HG03342 (cell line): ENCODE measurements around the gene NDST3.
"Not testable (repeated sequence)": the region's sequence is repeated elsewhere in the genome, so short reads cannot be mapped to it uniquely, and the experiment has no call there.

Experiments
- ATAC-seq: cut with Tn5 transposase; IDR thresholded peaks from one replicate; pipeline ENCODE4 v1.9.1; 2021; ENCODE audit warnings: mild to moderate bottlenecking, moderate library complexity; ENCODE audit not compliant: unreplicated experiment

NDST3 gene

DNA sequence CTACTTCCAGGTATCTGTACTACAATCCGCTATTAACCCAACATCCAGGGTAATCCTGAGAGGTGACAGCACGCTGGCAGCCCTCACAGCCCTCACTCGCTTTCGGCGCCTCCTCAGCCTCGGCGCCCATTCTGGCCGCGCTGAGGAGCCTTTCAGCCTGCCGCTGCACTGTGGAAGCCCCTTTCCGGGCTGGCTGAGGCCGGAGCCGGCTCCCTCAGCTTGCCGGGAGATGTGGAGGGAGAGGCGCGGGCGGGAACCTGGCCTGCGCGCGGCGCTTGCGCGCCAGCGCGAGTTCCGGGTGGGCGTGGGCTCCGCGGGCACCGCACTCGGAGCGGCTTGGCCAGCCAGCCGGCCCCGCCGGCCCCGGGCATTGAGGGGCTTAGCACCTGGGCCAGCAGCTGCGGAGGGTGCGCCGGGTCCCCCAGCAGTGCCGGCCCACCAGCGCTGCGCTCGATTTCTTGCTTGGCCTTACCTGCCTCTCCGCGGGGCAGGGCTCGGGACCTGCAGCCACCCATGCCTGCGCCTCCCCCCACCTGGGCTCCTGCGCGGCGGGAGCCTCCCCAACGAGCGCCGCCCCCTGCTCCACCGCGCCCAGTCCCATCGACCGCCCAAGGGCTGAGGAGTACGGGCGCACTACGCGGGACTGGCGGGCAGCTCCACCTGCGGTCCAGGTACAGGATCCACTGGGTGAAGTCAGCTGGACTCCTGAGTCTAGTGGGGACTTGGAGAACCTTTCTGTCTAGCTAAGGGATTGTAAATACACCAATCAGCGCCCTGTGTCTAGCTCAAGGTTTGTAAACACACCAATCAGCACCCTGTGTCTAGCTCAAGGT lies 231.2 kb downstream of the NDST3 start:
- ATAC-seq, result no peak

DNA sequence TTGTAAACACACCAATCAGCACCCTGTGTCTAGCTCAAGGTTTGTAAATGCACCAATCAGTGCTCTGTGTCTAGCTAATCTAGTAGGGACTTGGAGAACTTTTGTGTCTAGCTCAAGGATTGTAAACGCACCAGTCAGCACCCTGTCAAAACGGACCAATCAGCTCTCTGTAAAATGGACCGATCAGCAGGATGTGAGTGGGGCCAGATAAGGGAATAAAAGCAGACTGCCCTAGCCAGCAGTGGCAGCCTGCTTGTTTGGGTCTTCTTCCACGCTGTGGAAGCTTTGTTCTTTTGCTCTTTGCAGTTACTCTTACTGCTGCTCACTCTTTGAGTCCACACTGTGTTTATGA lies 231.8 kb downstream of the NDST3 start:
- ATAC-seq, result not testable (repeated sequence)

DNA sequence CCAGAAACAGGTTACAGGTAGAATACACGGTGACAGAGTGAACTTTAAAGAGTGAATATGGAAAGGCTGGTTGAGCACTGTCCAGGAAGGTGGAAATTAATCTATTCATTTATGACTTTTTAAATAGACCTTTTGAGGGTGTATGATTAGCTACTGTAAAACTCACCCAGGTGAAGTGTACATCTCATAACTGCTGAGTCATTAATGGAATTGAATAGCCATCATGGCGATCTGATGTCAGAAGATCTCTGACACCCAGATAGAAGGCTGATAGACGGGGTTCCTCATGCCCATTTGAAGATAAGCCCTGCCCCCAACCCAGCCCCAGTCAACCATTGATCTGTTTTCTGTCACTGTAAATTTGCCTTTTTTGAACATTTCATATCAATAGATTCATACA lies 234.5 kb downstream of the NDST3 start:
- ATAC-seq, result no peak

DNA sequence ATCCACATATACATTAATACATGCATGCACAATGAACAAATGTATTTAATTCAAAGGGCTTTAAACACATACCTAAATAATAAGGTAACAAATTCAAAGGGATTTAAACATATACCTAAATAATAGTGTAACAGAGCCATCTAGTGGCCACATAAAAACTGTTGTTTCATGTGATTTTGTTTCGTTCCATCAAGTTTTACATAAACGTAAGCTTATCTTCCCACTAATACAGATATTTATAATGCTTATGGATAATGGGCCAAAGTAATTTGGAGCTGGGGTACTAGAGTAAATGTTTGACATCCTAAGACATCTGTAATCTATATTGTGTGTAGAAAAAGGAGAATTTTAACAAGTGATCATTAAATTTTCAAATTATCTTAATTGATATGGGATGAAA lies 236.2 kb downstream of the NDST3 start:
- peak; percentile 58 for ATAC-seq

DNA sequence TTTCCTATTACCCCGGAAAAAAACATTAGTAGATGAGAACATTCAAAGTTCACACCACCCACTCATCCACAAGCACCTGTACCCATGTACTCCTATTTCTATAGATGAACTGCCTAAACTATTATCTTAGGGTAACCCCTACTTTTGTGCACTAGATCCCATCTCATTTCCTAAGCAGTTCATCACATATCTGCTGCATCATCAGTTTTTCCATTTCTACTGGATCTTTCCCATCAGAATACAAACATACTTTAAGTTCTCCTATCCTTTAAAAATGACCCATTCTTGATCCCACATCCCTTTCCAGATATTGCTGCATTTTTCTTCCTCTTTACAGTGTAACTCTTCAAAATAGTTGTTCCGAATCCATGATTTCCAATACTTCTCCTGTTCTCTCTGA lies 237.5 kb downstream of the NDST3 start:
- ATAC-seq, result no peak

DNA sequence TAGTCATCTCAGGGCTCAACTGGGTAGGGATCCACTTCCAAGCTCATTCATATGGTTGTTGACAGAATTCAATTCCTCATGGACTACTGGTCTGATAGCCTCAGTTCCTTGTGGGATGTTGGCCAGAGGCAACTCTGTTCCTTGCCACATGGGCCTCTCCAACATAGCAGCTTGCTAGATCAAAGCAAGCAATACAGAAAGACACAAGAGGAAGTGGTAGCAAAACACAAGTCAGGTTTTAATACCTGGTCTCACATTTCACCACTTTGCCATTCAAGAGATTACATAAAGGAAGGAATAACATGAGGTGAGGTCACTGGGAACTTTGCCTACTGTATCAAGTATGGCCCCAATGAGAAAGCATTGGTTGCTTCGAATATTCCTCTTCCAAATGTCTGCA lies 239.4 kb downstream of the NDST3 start:
- ATAC-seq, result no peak

DNA sequence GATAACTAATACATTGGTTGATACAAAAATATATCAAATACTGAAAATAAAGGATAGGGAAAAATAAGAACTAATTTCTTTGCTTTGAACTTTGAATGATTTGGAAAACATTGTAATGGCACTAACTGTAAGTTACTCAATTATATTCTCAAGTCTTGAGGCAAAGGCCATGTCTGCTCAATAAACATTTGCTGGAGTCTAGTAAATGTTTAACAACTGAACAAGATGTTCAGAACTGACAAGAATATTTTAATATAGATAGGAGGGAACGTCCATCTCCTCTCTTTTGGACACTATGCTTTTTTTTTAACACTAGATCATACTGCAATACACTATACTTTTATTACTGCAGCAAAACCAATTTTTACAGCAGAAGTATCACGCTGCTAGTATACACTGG lies 242.3 kb downstream of the NDST3 start:
- ATAC-seq, result no peak

DNA sequence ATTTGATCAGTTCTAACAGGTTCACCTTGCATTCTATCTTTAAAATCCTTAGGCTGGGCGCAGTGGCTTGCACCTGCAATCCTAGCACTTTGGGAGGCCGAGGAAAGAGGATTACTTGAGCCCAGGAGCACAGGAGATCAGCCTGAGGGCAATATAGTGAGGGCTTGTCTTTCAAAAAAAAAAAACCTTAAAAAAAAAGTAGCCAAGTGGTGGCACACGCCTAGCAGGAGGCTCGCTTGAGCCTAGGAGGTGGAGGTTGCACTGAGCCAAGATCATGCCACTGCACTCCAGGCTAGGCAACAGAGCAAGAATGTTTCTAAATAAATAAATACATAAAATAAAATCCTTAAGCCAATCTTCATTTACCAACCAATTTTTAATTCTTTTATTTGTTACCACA lies 243.0 kb downstream of the NDST3 start:
- no peak for ATAC-seq

DNA sequence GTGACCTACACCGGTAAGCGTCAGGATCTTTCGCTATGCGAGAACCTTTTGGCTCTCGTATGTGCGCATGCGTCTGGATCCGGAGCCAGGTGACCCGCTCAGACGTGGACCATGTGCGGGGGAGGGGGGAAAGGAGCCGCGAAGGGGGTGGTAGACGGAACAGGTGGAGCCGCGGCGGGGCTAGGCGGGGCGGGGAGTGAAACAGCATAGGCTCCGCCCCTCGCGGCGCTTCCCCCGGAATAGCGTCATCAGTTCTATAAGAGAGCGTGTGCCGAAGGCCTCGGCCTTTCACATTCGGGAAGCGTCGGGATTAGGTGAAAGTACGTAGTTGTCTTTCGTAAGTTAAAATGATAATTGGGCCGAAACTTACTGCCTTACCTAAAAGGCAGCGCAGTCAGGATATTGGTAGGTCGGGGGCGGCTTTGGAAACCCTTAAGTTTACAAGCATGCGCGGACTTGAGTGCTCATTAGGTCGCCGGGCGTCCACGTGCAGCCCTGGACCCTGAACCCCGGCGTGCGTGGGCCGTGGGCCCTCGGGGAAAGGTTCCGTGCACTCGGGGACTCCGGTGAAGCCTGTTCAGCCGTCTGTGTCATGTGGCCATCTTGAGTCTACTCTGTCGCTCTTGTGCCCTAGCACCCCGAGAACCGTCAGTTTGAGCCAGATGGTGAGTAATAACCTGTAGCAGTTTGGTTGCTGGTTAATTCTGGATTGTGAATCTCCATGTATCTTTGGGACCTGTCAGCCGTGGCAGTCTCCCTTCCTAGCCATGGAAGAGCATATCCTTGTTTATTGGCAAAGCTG lies 244.4 kb downstream of the NDST3 start:
- peak; percentile 90 for ATAC-seq

DNA sequence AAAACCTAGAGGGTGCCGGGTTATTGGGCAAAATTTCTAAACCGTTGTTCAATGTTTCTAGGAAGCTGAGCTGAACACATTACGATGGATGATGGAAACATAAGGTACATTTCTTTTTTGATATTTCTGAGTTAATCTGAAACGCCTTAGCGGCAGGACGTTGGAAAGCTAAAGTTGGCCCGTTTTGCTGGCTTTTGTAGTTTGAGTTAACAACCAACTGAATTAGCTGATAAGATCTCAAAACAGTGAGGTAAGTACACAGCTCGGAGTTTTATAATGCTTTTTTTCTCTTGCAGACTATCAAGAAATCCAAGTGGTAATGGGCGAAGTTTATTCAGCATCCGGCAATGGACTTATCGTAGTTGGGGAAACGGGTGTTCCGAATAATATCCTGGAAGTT lies 245.0 kb downstream of the NDST3 start:
- ATAC-seq, result no peak

DNA sequence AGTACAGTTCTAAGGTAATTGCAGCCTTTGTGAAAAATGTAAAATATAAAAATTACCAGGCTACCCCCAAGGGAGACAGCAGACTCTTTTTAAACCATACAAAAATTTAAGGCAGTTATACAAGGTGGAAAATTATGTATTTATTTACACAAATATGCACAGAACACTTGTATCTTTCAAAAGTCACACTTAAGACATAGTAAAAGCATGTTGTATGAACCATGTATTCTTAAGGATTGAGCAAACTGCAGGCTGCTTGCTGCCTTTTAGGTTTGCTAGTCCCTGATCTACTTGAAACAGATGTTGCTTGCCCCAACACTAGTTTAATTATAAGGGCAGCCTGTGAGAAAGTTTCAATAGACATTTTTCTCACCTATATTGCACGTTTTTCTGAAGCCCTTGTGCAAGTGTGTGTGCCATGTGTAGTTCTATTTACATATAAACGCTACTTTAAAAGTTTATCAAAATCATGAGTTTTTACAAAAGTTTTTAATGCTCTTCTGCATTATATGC lies 245.7 kb downstream of the NDST3 start:
- ATAC-seq, result no peak

DNA sequence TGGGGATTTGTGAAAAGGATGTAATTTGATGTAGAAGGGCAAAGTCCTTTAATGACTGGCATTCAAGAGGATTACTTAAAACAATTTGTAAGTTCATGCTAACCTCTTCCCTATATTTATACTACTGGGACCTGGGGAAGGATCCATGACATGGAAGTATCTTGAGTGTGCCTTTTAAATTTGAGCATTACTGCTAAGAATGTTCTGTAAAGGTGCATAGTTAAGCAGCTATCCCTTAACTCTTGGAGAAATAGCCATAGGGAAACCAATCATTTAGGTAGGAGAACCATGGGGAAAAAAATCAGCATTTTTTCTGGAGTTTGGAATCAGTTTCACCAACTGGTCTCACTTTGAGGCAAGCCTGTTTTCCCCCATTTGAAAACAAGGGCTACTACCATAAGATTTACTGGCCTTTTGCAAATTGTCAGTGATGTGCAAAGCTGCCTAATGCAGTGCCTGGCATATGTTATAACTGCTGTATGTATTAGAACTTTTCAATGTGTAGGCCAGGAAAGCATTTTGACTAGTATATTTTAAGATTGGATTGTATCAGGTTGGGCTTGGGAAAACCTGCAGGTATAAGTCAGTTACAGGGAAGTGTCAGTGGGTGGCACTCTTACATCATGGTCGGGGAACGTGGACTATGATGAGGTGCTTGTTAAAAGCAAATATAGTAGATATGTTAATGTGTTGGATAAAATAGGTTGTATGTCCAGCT lies 246.4 kb downstream of the NDST3 start:
- peak; percentile 22 for ATAC-seq

DNA sequence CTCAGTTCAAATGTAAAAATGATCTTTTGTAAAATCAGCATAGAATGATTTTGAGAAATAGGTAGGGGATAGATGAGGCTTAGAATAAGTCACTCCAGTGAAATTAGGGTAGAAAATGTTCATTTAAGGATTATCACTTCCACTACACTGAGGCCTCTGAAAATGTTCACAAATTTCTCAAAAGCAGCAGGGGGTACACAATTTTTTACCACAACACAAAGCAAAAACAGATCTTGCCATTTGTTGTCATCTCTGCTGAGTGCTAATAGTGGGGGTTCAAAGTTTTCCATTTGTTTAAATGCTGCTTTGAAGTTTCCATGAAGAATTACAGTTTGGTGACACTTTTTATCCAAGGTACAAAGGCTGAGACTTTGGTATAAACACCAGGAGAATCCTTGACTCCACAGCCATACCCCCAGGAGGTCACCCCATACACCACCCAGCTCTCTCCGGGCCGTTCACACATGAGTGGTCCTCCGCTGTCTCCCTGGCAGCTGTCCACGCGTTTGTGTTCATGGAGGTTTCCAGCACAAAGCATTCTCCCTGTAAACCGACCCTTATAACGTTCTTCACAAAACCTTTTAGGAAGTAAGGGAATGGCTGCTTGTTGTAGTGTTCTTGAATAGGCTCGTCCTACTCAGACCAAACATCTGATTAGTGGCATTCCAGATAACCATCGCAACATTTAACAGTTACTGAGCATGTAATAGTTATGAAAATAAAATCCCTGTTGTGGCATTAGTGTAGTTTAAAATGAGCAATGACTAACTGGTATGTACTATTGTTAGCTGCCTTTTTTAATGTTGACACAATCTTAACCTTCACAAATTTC lies 247.5 kb downstream of the NDST3 start:
- ATAC-seq, result no peak

DNA sequence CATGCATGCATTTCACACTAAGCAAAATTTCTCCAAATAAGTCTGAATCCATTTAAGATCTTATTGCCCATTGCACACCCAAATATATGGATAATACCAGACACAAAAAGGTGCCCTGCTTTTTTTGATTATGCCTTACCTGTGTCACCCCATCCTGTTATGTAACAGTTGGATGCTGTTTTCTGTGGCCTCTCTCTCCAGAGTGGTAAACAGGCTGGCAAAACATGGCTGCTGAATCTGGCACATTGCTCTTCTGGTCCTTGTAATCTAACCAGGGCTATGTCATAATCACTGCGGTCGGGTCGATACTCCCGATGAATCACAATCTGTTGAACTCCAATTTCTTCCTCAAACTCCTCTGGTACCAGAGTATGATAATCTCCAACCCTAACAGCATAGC lies 248.4 kb downstream of the NDST3 start:
- no peak for ATAC-seq

DNA sequence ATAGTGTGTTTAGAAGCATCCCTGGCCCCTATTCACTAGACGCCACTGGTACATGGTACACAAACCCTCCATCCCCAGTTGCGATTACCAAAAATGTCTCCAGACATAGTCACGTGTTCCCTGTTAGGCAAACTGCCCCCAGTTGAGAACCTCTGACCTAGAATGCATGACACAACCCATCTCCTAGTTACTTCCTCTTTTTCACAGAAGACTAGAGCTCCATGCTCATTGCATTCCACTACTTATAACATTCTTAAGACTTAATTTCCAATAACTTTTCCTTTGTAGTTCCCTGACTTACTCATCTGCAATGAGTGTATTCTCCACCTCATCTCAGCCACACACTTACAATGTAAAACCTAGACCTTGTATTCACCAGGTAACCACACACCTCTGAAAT lies 249.9 kb downstream of the NDST3 start:
- peak; percentile 73 for ATAC-seq

DNA sequence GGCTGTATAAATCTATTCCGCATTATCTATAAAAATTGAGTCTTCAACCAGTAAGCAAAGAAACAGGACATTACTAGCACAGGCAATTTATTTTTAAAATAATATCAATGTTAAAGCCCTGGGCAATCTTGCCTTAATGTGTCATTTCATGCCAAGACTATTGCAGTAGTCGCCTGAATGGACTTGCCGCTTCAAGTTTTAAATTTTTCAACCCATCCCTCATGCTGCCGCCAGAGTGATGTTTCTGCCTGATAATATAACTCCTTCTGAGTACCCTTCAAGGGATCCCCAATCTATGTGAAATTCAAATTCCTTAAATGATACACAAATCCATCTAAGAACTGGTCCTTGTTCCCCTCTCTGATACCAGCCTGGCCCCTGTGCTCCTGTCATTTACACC lies 251.6 kb downstream of the NDST3 start:
- no peak for ATAC-seq

DNA sequence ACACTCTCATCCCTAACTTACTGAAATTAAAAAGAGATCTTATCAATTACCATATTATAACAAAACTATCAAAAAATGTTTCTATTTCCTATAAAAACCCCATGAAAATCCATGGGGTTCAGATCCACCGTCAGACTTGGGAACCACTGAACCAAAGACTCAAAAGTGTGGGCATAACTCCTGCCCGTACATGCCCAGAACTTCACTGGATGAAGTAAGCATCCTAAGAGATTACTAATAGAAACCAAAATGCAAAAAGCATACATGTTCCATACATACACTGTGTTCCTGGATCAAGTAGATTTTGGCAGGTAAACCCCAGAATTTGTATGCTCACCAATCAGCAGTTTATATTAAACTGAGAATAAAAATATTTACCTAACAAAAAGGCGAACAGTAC lies 252.4 kb downstream of the NDST3 start:
- ATAC-seq, result no peak

DNA sequence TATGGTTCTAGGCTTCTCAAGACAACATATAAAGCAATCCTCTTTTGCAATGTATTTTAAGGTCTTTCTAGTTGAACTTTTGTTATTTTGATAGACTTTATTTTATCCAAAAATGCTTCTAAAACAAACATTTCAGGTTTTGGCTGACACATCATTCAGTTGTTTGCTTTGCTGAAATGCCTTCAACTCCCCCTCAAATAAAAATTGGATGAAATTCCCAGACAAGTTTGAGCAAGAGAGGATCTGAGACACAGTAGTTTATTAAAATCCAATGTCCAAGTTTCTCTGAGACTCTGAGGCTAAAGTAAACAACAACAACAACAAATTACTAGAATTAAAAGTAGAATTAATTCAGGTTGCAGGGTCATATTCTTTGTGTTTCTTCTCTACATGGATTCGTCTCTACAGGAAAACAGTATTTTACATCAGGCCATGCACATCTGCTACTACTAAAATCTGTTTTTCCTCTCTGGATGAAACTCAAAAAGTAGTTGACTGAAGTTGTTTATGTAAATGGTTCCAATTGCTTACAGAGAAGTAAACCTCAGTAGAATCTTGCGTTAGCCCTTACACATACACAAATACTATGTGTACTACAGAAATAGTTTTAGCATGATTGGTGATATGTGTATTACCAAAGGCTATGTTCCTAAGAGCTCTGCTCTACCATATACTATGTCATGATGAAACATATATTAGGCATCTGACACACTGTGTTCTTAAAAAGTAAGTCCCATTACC lies 253.6 kb downstream of the NDST3 start:
- no peak for ATAC-seq

DNA sequence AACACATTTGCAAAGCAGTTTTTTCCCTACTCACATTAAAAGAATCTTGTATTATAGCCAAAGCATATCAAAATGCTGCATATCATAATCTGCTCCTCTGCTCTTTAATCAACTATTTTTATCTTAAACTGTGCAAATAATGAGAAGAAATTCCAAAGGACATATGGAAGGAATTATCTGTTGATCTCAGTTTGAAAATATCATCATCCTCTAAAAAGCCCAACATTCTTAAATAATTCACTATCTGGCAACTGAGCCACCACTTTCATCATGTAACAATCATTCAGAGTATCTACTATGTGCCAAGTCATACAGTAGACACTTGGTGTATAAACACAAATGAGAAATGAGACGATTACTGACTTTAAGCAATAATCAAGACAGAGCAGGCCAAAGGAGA lies 255.5 kb downstream of the NDST3 start:
- no peak for ATAC-seq

DNA sequence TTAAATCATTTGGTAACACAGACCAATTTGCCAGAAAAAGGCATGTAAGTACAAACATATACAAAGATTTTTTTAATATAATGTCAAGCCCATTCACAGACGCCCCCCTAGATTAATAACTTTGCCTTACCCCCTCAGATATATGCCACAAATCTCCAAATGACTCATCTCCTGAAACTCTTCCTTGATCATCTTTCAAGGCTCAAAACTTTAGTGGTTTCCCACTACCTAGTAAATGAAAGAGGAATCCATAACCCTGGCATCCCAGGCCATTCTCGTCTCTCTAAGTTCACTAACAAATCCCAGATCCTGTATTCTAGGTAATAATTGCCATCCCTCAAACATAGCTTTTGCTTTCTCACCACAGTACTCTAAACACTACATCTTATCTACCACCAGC lies 256.7 kb downstream of the NDST3 start:
- no peak for ATAC-seq
